HL-60/S4 treated with phorbol 12-myristate 13-acetate at 8.2 ng/mL for 4 days and 3 days (cell line): ENCODE results near the gene SH3BP2.

ENCODE experiments used
- in situ Hi-C: fragments of 300-500 bp; cut with MboI; formaldehyde crosslinking; loops from 2 replicates; pipeline ENCODE4 v1.15.0; 2022; ENCODE audit warnings: low sequenced_read_pairs

SH3BP2 gene

DNA sequence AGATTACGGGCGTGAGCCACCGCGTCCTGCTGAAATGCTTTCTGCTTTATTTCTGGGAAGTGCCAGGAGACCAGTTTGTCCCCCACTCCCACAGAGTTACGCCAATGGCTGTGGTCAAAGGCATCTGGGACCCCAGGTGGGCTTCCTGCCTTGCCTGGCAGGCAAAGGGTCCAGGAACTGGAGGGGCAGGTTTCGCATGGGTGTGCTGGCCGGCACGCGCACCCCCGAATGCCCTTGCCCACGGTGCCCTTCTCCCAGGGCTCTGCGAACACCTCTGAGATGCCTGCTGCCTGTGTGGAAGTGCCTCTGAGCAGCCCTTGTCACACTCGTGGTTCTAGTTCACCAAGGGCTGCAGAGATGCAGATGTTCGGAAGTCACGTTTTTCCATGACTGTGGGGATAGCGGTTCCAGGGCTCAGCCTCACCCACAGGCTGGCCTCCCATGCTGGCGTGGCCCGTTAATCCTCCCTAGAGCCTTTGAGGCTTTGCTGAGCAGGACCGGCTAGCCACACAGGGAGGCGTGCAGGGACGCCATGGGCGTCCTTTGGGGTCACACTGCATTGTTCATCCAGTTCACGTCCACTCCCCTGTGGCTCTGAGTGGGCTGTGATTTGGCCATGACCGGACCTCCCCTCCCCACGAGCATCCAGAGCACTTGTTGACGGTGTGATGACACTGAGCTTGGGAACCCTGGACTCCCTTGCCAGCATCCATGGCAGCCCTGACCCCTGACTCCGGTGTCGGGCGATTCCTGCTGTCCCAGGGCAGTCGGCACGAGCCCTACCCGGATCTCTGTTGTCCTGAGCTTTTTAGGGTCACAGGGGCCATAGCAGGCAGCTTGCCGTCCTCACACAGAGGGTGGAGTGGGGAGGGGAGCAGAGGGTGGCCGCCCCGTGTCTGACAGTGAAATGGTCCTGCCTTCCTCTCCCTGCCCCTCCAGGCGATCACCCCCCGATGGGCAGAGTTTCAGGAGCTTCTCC, 38.0 kb downstream of the SH3BP2 start:
- in situ Hi-C loops: no loop called here

DNA sequence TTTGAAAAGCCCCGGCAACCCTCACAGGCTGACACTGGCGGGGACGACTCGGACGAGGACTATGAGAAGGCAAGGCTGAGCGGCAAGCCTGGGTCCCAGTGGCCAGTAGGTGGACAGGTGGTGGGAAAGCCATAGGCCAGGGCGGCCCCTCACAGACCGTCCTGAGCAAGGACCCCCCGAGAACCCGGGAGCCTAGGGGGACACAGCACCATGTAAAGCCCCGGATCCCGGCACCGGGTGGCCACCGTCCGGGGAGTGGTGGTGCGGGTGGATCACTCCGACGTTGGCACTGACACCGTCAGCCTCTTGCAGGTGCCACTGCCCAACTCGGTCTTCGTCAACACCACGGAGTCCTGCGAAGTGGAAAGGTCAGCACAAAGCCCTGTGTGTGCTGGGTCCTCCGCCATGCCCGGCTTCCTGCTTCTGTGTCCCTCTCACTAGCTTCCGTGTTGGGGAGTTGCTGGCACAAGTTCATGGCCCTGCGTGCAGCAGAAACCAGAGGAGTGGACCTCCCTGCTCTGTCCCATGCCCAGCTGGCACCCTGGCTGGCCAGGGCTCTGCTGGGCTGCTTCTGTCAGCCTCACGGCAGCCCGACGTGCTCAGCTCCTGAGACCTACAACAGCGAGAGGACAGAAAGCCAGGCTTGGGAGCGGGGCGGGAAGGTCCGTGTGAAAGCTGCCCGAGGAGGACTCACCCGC, 38.9 kb downstream of the SH3BP2 start:
- in situ Hi-C loops: no loop called here

DNA sequence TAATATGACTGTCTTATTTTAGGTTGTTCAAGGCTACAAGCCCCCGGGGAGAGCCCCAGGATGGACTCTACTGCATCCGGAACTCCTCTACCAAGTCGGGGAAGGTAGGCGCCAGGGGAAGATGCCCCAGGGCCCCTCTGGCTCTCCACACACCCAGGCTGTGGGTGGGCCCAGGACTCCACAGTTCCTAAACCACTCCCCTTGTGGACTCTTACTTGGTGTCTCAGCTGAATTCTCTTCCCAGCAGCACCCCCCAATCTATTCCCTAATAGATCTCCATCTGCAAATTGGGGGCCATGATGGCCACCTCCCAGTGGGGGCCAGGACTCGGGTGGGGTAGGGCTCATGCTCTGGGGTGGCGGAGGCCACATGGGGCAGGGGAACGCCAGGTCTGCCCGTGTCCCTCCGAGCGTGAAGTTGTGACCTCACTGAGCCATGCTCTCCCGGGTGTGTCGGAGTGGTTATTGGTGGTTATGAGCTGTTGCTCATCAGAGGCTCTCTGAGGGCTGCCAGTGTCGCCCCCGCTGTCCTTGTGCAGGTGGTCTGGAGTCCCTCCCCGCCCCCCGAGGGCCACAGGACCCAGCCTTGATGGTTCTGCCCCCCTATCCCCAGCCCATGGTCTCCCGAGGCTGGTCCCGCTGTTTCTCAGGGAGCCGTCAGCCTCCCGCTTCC, 39.6 kb downstream of the SH3BP2 start:
- in situ Hi-C loops: no loop called here

DNA sequence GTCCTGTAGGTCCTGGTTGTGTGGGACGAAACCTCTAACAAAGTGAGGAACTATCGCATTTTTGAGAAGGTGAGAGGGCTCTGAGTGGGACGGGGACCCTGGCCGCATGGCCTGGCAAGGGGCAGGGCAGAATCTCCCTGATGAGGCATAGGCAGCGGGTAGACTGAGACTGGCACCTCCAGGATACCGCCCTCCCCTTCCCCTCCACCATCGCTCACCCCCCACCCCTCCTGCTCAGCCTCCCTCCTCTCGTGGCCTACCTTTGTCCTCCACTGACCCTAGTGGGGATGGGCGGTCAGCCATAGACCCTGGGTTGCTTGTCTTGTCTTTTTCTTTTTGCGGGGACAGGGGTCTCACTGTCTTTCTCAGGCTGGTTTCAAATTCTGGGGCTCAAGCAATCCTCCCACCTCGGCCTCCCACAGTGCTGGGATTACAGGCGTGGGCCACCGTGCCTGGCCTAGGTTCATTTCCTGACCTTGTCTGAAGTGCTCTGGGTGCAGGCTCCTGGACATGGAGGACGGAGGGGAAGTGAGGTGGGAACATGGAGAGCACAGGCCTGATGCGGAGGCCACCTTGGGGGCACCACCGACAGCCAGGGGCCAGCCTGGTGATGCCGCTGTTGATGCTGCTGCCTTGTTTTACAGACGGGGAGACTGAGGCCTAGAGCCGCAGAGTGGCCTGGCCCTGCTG, 40.2 kb downstream of the SH3BP2 start:
- in situ Hi-C loops: no loop called here

DNA sequence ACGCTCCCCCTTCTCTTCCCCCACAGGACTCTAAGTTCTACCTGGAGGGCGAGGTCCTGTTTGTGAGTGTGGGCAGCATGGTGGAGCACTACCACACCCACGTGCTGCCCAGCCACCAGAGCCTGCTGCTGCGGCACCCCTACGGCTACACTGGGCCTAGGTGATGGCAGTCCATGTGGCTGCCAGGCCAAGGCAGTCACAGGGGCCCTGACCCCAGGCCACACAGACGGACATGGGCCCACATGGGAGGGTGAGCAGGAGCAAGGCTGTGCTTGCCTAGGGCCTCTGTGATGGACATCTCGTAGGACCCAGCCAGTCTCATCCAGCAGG, 40.8 kb downstream of the SH3BP2 start:
- in situ Hi-C loops: no loop called here

DNA sequence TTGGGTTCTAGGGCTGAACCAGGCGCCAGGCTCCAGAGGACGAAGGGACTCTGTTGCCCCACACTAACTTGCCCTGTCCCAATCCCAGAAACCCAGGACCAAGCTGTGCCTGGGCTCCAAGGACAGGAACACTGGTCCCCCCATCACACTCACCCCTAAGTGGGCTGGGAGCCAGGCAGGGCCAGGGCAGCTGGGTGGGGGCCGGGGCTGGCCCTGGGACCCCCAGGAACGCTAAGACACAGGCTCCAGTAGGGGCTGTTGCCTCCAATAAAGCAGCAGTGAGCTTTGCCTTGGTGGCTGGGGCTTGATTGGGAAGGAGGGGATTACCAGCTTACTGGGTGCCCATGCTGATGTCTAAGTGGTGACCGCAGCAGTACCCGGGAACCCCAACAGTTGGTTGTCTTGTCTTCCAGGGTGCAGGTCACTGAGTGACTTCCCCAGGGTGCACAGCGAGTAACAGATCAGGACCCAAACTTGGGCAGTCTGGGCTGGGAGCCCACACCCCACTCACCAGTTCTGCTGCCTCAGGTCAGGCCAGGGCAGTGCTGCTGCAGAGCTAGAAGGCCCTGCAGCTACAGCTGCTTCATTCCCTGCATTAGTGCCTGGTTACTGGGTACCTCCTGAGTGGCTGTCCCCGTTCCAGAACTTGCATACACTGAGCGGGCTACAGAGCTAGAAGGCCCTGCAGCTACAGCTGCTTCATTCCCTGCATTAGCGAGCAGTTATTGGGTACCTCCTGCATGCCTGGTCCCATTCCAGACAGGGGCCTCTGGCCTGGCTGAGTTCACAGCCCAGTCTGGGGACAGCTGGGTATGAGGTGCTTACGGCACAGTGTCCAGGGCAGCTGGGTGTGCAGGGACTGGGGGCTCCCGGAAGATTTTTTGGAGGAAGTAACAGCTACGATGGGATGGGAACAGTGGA, 41.4 kb downstream of the SH3BP2 start:
- in situ Hi-C loops: no loop called here

DNA sequence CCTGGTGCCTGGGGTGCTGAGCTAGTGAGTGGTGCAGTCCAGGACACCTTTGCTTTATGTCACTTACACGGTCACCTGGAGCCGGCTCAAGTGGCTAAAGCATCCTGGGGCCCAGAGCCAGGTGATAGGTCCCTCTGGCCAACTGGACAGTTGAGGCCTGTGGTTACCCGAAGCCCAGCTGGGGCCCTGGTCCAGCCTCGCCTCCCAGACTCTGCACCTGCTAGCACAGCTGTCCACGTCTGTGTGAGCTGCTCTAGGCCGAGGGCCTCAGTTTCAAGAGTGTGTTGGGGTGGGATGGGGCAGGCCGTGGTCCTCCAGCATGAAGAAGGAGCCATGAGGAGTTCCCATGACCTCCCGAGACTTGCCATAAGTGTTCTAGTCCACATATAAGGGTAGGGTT, 43.1 kb downstream of the SH3BP2 start:
- in situ Hi-C loops: no loop called here

DNA sequence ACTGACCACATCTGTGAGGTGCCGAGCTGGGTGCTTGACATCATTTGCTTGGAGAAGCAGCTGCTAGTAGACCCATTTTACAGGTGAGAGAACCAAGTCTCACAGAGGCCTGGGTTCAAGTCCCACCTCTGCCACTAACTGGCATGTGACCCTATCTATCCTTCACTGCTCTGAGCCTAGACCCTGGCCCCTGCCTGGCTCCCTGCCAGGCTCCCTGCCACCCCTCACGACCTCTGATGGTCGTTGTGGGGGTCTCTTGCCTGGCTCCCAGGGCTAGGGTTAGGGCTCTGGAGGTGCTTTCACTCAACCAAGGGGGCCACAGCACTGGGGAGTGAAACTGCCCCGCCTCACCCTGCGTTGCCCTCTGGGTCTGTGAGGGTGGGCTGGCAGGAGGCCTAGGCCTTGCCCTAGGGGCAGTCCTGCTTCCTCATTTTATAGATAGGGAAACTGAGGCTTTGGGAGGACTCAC, 43.5 kb downstream of the SH3BP2 start:
- in situ Hi-C loops: no loop called here

DNA sequence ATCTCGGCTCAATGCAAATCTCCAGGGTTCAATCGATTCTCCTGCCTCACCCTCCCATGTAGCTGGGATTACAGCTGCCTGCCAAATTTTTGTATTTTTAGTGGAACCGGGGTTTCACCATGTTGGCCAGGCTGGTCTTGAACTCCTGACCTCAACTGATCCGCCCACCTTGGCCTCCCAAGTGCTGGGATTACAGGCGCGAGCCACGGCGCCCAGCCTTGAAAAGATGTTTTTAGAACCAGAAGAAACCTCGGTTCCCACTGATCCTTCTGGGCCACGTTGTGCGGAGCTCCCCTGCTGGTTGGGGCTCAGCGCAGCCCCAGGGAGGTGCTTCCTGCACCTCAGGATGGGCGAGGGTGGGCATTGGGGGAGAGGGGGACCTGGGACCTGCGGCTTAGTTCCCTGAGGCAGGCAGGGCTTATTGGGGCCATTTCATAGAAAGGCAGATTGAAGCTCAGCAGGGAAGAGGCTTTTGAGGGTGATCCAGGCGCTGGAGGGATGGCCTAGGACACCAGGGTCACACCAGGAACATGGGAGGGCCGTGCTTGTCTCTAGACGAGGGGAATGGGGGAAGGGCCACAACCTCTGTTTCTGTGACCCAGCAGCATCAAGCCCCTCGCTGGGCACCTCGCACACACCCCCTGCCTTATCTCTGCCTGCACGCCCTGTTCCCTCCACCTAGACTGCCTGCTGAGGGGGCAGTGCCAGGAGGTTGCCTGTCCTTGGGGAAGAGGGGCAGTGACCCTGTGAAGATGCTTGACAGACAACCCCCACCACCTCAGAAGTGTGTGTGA, 44.4 kb downstream of the SH3BP2 start:
- in situ Hi-C loops: no loop called here

DNA sequence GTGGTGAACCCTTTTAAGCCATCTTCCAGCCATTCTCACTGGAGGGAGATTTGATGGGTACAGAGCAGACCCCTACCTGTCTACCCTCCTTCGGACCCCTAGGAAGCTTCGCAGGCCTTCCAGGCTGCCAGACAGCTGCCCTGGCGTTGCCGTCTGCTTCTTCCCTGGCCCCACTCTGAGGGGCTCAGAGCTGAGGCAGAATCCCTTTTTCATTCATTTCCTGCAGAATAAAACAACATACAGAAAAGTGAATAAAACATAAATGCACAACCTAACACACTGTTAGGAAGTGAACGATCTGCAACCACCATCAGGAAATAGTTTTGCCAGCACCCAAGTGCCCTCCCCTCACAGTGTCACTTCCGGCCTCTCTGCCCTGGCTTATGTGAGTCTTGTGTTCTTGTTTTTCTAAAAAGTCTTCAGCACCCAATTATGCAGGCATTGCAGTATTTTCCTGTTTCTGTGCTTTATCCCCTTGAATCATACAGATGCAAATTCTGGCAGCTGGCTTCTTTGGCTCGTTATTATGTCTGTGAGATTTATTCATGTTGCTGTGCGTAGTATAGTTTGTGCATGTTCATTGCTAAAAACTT, 45.1 kb downstream of the SH3BP2 start:
- in situ Hi-C loops: no loop called here

DNA sequence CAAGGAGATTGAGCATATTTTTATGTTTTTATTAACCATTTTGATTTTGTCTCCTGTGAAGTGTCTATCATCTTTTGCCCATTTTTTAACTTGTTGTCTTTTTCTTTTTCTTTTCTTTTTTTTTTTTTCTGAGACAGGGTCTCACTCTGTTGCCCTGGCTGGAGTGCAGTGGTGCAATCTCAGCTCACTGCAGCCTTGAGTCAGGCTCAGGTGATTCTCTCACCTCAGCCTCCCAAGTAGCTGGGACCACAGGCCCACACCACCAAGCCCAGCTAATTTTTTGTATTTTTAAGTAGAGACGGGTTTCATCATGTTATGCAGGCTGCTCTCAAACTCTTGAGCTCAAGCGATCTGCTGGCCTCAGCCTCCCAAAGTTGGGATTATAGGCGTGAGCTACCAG, 46.2 kb downstream of the SH3BP2 start:
- in situ Hi-C loops: no loop called here

DNA sequence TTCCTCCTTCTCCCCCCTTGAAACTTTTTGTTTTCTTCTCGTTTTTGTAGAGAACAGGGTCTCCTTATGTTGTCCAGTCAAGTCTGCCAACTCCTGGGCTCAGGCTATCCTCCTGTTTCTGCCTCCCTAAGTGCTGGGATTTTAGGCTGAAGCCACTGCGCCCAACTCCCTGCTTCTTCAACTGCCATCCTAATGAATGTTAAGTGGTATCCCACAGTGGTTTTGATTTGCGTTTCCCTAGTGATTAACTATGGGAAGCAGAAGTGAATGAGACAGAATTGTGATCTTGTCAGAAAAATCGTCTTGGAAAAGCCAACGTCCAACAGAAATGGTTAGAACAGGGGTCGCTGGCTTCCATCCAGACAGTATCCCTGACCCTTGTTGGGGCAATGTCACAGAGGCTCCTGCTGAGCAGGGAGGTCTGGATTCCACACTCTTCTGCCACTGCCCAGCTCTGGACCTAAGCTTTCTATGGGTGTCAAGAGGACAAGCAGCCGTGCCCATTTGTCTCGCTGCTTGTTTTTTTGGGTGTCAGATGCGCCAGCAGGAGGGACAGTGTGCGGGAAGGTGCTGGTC, 49.9 kb downstream of the SH3BP2 start:
- in situ Hi-C loops: no loop called here

DNA sequence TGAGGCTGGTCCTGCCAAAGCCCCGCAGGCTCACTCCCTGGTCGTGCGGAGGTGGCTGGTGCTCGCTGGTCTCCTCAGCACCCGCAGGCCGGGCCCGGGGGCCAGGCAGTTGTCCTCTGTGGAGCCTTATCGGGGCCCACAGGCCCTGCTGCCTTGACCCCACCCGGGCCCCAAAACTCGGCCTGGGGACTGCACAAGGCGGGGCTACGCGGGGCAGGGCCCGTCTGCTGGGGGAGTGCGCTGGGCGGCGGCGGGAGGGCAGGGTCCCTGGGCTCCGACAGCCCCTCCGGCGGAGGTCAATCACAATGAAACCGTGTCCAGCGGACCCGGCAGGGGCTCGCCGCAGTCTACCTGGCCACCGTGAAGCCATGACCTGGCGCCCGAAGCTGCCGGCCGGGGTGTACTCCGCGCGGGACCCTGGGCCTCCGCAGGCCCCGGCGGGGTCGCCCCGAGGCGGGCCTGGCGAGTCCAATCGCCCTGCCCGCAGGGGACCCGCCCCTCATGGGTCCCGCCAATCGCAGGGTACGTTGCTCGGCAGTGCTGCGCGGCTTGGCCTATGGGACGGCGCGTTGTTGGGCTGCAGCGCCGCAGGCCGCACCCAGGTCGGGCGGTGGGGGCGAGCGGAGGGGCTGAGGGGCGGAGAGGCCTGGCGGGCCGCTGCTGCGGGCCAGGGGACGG, 50.5 kb downstream of the SH3BP2 start, which contains the start of gene ADD1:
ADD1 (plus strand) TSS at position 582 of the 678 bp plus-strand sequence. CDS start 32,072 bp downstream, outside the sequence.
- in situ Hi-C loops: no loop called here

DNA sequence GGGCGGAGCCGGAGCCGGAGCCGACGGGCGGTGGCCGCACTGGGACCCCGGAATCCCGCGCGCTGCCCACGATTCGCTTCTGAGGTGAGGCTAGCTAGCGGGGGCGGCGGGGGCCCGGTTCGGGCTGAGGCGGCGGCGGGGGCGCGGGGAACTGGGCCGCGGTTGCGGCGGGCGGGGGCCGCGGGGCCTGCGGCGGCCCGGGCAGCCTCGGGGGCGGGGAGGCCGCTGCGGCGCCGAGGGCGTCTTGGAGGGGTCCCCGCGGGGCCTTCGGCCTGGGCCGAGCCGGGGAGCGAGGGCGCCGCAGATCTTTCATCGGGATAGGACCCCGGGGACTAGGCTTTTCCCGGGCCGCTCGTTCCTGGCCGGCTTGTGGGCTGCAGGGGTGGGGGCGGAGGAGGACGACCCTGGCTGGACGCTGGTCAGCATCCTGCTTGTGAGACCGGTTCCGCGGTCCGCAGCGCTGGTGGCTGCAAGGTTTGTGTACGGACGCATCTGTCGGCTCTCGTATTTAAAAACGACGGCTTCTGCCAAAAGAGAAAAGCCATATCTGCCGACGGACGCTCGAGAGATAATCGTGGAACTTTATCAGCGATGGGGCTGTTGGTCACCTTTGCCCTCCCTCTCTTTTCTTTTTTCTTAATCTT, 51.2 kb downstream of the SH3BP2 start:
- in situ Hi-C loops: no loop called here

DNA sequence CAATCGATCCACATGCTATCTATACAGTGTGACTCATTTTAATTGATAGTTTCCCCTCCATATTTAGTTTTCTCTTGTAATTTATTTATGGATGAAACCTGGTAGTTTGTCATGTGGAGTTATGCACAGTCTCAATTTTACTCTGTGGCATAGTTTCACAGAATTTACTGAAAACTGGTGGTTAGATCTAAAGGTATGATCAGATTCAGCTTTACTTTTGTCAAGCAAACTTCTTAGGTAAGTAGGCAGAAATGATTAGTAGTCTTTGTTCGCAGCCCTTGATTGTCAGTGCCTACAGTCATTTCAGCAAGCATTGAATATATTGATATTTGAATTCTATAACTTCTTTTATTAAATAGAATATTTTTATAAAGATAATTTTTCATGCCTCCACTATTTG, 53.3 kb downstream of the SH3BP2 start:
- in situ Hi-C loops: no loop called here

DNA sequence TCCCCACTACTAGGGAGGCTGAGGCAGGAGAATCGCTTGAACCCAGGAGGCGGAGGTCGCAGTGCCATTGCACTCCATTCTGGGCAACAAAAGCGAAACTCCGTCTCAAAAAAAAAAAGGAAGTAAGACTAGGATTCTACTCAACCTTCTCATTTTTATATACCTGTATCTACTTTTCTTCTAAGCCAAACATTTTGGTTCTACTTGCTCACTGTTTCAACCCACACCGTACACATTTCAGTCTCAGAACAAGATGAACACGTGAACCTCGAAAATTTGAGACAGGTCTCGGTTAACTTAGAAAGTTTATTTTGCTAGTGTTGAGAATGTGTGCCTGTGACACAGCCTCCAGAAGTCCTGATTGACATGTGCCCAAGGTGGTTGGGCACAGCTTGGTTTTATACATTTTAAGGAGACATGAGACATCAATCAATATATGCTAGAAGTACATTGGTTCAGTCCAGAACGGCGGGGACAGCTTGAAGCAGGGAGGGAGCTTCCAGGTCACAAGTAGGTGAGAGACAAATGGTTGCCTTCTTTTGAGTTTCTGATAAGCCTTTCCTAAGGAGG, 54.5 kb downstream of the SH3BP2 start:
- in situ Hi-C loops: no loop called here

DNA sequence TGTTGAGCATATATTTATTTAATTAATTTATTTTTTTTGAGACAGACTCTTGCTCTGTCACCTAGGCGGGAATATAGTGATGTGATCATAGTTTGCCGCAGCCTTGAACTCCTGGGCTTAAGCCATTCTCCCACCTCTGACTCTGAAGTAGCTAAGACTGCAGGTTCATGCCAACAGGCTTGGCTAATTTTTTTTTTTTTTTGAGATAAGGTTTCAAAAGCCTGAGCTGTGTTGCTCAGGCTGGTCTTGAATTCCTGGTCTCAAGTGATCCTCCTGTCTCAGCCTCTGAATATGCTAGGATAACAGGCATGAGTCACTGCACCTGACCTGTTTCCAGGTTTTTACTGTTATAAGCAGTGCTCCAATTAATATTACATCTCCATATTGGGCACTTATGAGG, 55.6 kb downstream of the SH3BP2 start:
- in situ Hi-C loops: no loop called here
